T-cell (primary cell): ENCODE results near the gene HES6. TPM values are rescaled to one million over a fixed set of nuclear protein-coding genes. Genes with fewer than 3 reads are reported as not detected.

Experiments
- ATAC-seq, 4 experiments: fragments of 200-7000 bp in 3 of 4; fragments of 150-1000 bp in 1 of 4; cut with Tn5 transposase; replicated peaks in 1 of 4; 1 replicate in 3 of 4; 2 replicates in 1 of 4; pipeline ENCODE4 v1.10.0; 2021; ENCODE audit warnings: moderate library complexity in 3 of 4, mild to moderate bottlenecking in 2 of 4, moderate number of reproducible peaks in 1 of 4
- CTCF ChIA-PET, 2 donors: fragments of 300-600 bp; sonication (Branson Sonifier 250); formaldehyde crosslinking; loops; one replicate each; lab custom pipeline; 2022; ENCODE audit warnings: antibody characterized with exemption in 2 of 2; lab: Charles Lee
- POLR2A ChIA-PET, 2 donors: fragments of 300-600 bp; sonication (Branson Sonifier 250); formaldehyde crosslinking; loops; one replicate each; lab custom pipeline; 2022; ENCODE audit warnings: antibody characterized with exemption in 2 of 2; lab: Charles Lee
- DNase-seq, 35 experiments: peaks; one replicate each; pipeline versions ENCODE4 v3.0.0 to v3.0.0-alpha.2; 2013 to 2023
- H3K27ac ChIP-seq: one replicate; pipeline ENCODE4 v1.5.1; 2013; ENCODE audit warnings: low read length
- H3K27me3 ChIP-seq, 2 experiments: replicated peaks in 1 of 2; 1 replicate in 1 of 2; 2 replicates in 1 of 2; pipeline versions ENCODE4 v1.6.1 to v1.7.0; 2013; ENCODE audit warnings: low read length in 1 of 2, mixed read lengths in 1 of 2; ENCODE audit not compliant: control insufficient read depth in 2 of 2, insufficient read depth in 2 of 2; ENCODE audit errors: extremely low read depth in 1 of 2
- H3K36me3 ChIP-seq, 2 donors: 1 replicate in 1 of 2; 2 replicates in 1 of 2; pipeline versions ENCODE4 v1.6.1 to v1.7.0; 2013; ENCODE audit warnings: low read length in 1 of 2; ENCODE audit not compliant: control insufficient read depth in 2 of 2, insufficient read depth in 1 of 2; ENCODE audit errors: extremely low read depth in 1 of 2
- H3K4me1 ChIP-seq, 2 experiments: 1 replicate in 1 of 2; 2 replicates in 1 of 2; pipeline versions ENCODE4 v1.6.1 to v1.7.0; 2013; ENCODE audit warnings: low read length in 2 of 2, mixed read lengths in 1 of 2; ENCODE audit not compliant: insufficient read depth in 2 of 2, control insufficient read depth in 1 of 2; ENCODE audit errors: extremely low read depth in 1 of 2
- H3K4me3 ChIP-seq, 2 donors: 1 replicate in 1 of 2; 2 replicates in 1 of 2; pipeline versions ENCODE4 v1.5.1 to v1.7.0; 2013; ENCODE audit warnings: mild to moderate bottlenecking in 2 of 2, low read length in 1 of 2, moderate library complexity in 1 of 2; ENCODE audit not compliant: control insufficient read depth in 1 of 2; ENCODE audit errors: extremely low read depth in 1 of 2
- H3K9me3 ChIP-seq: 2 replicates; pipeline ENCODE4 v1.7.0; 2013
- H3K27ac Mint-ChIP-seq, 2 donors: one replicate each; pipeline ENCODE4 v1.8.0; 2020 to 2021; ENCODE audit warnings: mild to moderate bottlenecking in 2 of 2, mixed read lengths in 2 of 2
- H3K27me3 Mint-ChIP-seq, 2 donors: one replicate each; pipeline ENCODE4 v1.8.0; 2021 to 2022; ENCODE audit warnings: mixed read lengths in 2 of 2
- H3K36me3 Mint-ChIP-seq: one replicate; pipeline ENCODE4 v1.8.0; 2021; ENCODE audit warnings: mixed read lengths
- H3K4me1 Mint-ChIP-seq, 3 donors: one replicate each; pipeline ENCODE4 v1.8.0; 2020 to 2022; ENCODE audit warnings: mixed read lengths in 3 of 3, mild to moderate bottlenecking in 1 of 3
- H3K4me3 Mint-ChIP-seq, 3 donors: one replicate each; pipeline ENCODE4 v1.8.0; 2020 to 2022; ENCODE audit warnings: mild to moderate bottlenecking in 3 of 3, mixed read lengths in 3 of 3, moderate library complexity in 3 of 3
- H3K9me3 Mint-ChIP-seq, 3 donors: one replicate each; pipeline ENCODE4 v1.8.0; 2020 to 2022; ENCODE audit warnings: mixed read lengths in 3 of 3
- WGBS: methylation state at CpG from one replicate; pipeline ENCODE4 v1.1.5; 2013; ENCODE audit warnings: missing lambda C conversion rate; ENCODE audit not compliant: insufficient coverage; 5-methylcytosine and 5-hydroxymethylcytosine counted together
- total RNA-seq, 35 experiments: library from RNA in 6 of 35; stranded (reverse) in 6 of 35; fragments of 120-200 nt in 1 of 35; gene quantifications; one replicate each; pipeline versions ENCODE4 v1.2.1 to v1.2.4 and lab custom pipeline; 2013 to 2026

The HES6 gene
- total RNA-seq, 5 donors from 2014 or later (not counting 1 experiment from before 2014, with no cell fraction given), result 1.7 to 3.6 (median 2.7) TPM

DNA sequence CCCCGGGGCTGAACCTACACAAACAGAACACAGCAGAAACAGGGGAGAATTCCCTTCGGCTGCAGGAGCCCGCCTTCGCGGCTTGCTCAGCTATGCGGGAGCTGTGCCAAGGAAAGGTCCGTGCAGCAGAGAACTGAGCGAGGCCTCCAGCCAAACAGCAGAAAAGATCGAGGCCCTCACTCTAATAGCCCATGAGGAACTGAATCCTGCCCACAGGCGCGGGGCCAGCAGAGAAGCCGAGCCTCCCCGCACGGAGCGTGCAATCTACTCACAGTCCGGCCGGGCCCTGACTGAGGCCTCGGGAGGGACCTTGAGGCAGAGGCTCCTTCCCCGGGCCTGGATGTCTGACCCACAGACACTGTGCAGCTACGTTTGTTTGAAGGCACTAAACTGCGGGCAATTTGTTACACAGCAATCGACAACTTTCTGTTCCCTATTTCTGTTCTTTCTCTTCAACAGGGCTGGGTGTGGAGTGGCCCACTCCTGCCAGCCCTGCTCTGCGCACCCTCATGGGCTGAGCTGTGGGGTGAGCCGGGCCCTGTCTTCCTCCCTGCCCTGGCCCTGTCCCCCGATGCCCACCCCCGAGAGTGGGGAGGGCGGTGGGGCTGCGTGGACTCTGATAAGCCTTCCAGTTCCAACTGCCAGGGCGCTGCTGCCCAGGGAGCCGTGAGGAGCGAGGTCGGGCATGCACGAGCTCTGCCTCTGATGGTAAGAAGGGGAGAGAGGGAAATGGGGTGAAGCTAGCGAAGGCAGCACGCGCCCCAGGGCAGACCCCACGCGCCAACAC lies 13.7 kb downstream of the HES6 start:
- H3K4me1 Mint-ChIP-seq, result peaks cover 8 to 33% (median 18%) of the 10 kb centered on the region in 3 donors
- H3K9me3 ChIP-seq, result no peaks in the 10 kb centered on the region
- no peak overlapping the region for H3K4me3 Mint-ChIP-seq
- H3K36me3 Mint-ChIP-seq, result peaks cover 11% of the 10 kb centered on the region
- POLR2A ChIA-PET, result no interaction called here
- no peaks in the 10 kb centered on the region for H3K9me3 Mint-ChIP-seq
- H3K4me3 ChIP-seq, result no peak overlapping the region
- peaks cover 4 to 5% of the 10 kb centered on the region in 2 experiments for H3K4me1 ChIP-seq
- H3K27ac ChIP-seq, result no peak overlapping the region
- peaks cover 0 to 13% of the 10 kb centered on the region in 2 donors for H3K36me3 ChIP-seq
- peaks cover 0 to 7% of the 10 kb centered on the region in 2 experiments for H3K27me3 ChIP-seq
- no peak for DNase-seq
- H3K27ac Mint-ChIP-seq, result no peak overlapping the region
- ATAC-seq, result no peak
- CTCF ChIA-PET, result no interaction called here
- H3K27me3 Mint-ChIP-seq, result peaks cover 0 to 7% of the 10 kb centered on the region in 2 donors
- 91% methylated on average over 35 of the region's 38 CpGs for WGBS

GRCh38 chr2:238225121-238225520 lies 14.7 kb downstream of the HES6 start:
- H3K4me1 Mint-ChIP-seq, result peaks cover 0 to 23% (median 10%) of the 10 kb centered on the region in 3 donors
- WGBS, result 85% methylated on average over 13 of the region's 13 CpGs
- peaks cover 0 to 13% of the 10 kb centered on the region in 2 donors for H3K36me3 ChIP-seq

DNA sequence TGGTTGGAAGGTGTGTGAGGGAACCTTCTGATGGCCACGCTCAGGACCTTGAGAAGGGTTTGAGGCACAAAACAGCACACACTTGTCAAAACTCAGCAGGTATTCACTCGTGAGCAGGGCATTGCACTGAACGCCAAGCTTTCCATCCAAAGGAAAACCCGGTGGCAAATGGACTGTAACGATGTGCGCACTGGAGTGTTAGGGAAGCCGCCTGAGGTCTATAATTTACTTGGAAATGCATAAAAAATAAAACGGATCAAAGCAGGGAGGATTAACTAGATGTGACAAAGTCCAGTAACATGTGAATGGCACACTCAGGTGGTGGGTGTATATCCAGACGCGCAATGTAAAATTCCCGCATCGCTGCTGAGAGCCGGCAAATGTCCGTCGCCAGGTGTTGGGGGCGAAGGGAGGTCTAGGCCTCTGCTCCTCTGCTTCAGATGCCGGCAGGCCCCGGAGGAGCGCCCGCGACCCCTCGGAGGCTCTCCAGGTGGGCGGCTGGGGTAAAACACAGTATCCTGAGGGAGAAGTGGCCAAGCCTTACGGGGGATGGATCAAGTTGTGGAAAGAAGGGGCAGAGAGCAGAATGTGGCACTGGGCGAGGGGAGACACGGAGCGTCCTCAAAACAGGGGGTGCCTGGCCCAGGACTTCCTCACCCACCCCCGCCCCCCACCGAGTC lies 15.3 kb downstream of the HES6 start:
- H3K36me3 ChIP-seq, result peaks cover 0 to 13% of the 10 kb centered on the region in 2 donors
- ATAC-seq (no peak), DNase-seq (no peak)
- H3K4me3 Mint-ChIP-seq, result no peak overlapping the region
- H3K27me3 Mint-ChIP-seq, result peaks cover 0 to 2% of the 10 kb centered on the region in 2 donors
- H3K27me3 ChIP-seq, result peaks cover 0 to 5% of the 10 kb centered on the region in 2 experiments
- H3K36me3 Mint-ChIP-seq, result peaks cover 11% of the 10 kb centered on the region
- no peak overlapping the region for H3K27ac ChIP-seq
- no peak overlapping the region for H3K27ac Mint-ChIP-seq
- no peaks in the 10 kb centered on the region for H3K9me3 Mint-ChIP-seq
- no peaks in the 10 kb centered on the region for H3K4me1 ChIP-seq
- ChIA-PET POLR2A (no interaction called here), CTCF (no interaction called here)
- H3K4me1 Mint-ChIP-seq, result peaks cover 0 to 17% (median 10%) of the 10 kb centered on the region in 3 donors
- no peak overlapping the region for H3K4me3 ChIP-seq
- H3K9me3 ChIP-seq, result no peaks in the 10 kb centered on the region
- WGBS, result 96% methylated on average over 17 of the region's 29 CpGs

More at GRCh38 chr2:238225121-238225520, 14.7 kb downstream of the HES6 start:
- ChIA-PET CTCF (no interaction called here), POLR2A (no interaction called here)
- Mint-ChIP-seq H3K27me3 (peaks cover 0 to 2% of the 10 kb centered on the region in 2 donors), H3K36me3 (peaks cover 11% of the 10 kb centered on the region), H3K9me3 (no peaks in the 10 kb centered on the region), H3K27ac (no peak overlapping the region), H3K4me3 (no peak overlapping the region)
- Histone ChIP-seq H3K27ac (no peak overlapping the region), H3K4me3 (no peak overlapping the region), H3K9me3 (no peaks in the 10 kb centered on the region), H3K4me1 (no peaks in the 10 kb centered on the region), H3K27me3 (peaks cover 0 to 5% of the 10 kb centered on the region in 2 experiments)
- ATAC-seq (no peak), DNase-seq (no peak)

DNA sequence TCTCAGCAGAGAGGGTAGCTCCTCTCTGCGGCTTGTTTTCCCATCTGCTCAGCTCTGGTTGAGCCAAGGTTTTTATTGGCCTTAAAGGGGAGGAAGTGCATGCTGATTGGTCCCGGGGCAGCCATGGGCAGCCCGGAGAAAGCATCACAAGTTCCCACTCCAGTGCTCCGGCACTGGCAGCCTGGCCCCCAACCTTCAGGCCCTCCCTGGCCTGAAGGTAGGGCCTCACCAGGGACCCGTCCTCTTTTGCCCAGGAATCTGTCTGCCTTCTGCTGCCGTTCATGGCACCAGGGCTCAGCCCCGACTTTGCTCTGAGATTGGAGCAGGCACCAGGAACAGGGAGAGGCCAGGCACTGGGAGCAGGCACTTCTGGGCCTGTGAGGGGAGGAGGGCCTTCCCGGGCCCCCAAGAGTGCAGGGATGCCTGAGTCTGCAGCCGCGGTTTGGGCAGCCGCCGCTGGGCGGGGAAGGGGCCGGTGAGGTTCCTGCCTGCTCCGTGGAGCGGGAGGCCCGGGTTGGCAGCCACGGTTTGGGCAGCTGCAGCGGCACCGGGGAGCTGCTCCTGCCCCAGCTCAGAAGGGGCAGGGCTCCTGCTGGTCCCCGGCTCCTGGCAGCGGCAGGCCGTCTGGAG lies 18.8 kb downstream of the HES6 start:
- DNase-seq (no peak), ATAC-seq (peak; percentile 48 to 67 (median 64))
- no peaks in the 10 kb centered on the region for H3K9me3 Mint-ChIP-seq
- no peaks in the 10 kb centered on the region for H3K4me1 Mint-ChIP-seq
- POLR2A ChIA-PET, result no interaction called here
- peaks cover 8% of the 10 kb centered on the region for H3K36me3 Mint-ChIP-seq
- no peak overlapping the region for H3K4me3 ChIP-seq
- peak overlapping the region; percentile 17 to 55 (median 49) for H3K4me3 Mint-ChIP-seq
- no peaks in the 10 kb centered on the region for H3K4me1 ChIP-seq
- no peaks in the 10 kb centered on the region for H3K9me3 ChIP-seq
- peaks cover 0 to 5% of the 10 kb centered on the region in 2 donors for H3K27me3 Mint-ChIP-seq
- H3K27ac Mint-ChIP-seq, result peak overlapping the region in 1 of 2 donors; percentile 34
- 87% methylated on average over 16 of the region's 23 CpGs for WGBS
- CTCF ChIA-PET, result no interaction called here
- H3K27ac ChIP-seq, result no peak overlapping the region
- H3K27me3 ChIP-seq, result peaks cover 0 to 20% of the 10 kb centered on the region in 2 experiments
- H3K36me3 ChIP-seq, result peaks cover 0 to 3% of the 10 kb centered on the region in 2 donors

- H3K9me3 Mint-ChIP-seq, result no peaks in the 10 kb centered on the region
Measured at GRCh38 chr2:238220274-238220891, 19.5 kb downstream of the HES6 start.

GRCh38 chr2:238216651-238217184 lies 23.1 kb downstream of the HES6 start:
- no peak for DNase-seq
- 100% methylated on average over 2 of the region's 2 CpGs for WGBS
- no peaks in the 10 kb centered on the region for H3K36me3 ChIP-seq
- Mint-ChIP-seq H3K4me1 (no peaks in the 10 kb centered on the region), H3K4me3 (no peak overlapping the region), H3K27me3 (peaks cover 11 to 20% of the 10 kb centered on the region in 2 donors), H3K36me3 (no peaks in the 10 kb centered on the region), H3K27ac (no peak overlapping the region), H3K9me3 (peaks cover 0 to 7% (median 0%) of the 10 kb centered on the region in 3 donors)
- ChIA-PET CTCF (no interaction called here), POLR2A (no interaction called here)
- ATAC-seq, result no peak
- H3K4me3 ChIP-seq, result no peak overlapping the region
- no peaks in the 10 kb centered on the region for H3K4me1 ChIP-seq
- H3K27ac ChIP-seq, result no peak overlapping the region
- H3K27me3 ChIP-seq, result peaks cover 0 to 30% of the 10 kb centered on the region in 2 experiments
- no peaks in the 10 kb centered on the region for H3K9me3 ChIP-seq

More at GRCh38 chr2:238220274-238220891, 19.5 kb downstream of the HES6 start:
- Histone ChIP-seq H3K27ac (no peak overlapping the region), H3K4me3 (no peak overlapping the region), H3K27me3 (peaks cover 0 to 26% of the 10 kb centered on the region in 2 experiments), H3K9me3 (no peaks in the 10 kb centered on the region), H3K4me1 (no peaks in the 10 kb centered on the region), H3K36me3 (no peaks in the 10 kb centered on the region)
- peaks cover under 1 to 10% of the 10 kb centered on the region in 2 donors for H3K27me3 Mint-ChIP-seq
- peaks cover 3% of the 10 kb centered on the region for H3K36me3 Mint-ChIP-seq
- H3K4me1 Mint-ChIP-seq, result no peaks in the 10 kb centered on the region
- CTCF ChIA-PET, result no interaction called here
- peak overlapping the region in 1 of 2 donors; percentile 34 for H3K27ac Mint-ChIP-seq
- DNase-seq (no peak), ATAC-seq (no peak)
- POLR2A ChIA-PET, result no interaction called here
- WGBS, result 83% methylated on average over 9 of the region's 10 CpGs
- H3K4me3 Mint-ChIP-seq, result no peak overlapping the region
